IPS-15b (cell line): ENCODE data around the gene CACNA1A.

Source experiments
- H3K27me3 ChIP-seq: one replicate; pipeline ENCODE4 v1.6.1; 2013; ENCODE audit warnings: low read length; ENCODE audit not compliant: control insufficient read depth, insufficient read depth
- H3K36me3 ChIP-seq: one replicate; pipeline ENCODE4 v1.6.1; 2013; ENCODE audit warnings: low read length; ENCODE audit not compliant: control insufficient read depth, insufficient read depth
- H3K4me1 ChIP-seq: one replicate; pipeline ENCODE4 v1.6.1; 2013; ENCODE audit warnings: mild to moderate bottlenecking, low read length; ENCODE audit not compliant: control insufficient read depth, insufficient read depth
- H3K4me3 ChIP-seq: one replicate; pipeline ENCODE4 v1.5.1; 2013; ENCODE audit warnings: low read depth, low read length
- H3K9ac ChIP-seq: one replicate; pipeline ENCODE4 v1.6.1; 2013; ENCODE audit warnings: low read depth, mild to moderate bottlenecking, low read length
- H3K9me3 ChIP-seq: one replicate; pipeline ENCODE4 v1.6.1; 2013; ENCODE audit warnings: mild to moderate bottlenecking, low read length; ENCODE audit not compliant: control insufficient read depth, insufficient read depth

Gene CACNA1A

GRCh38 chr19:13526552-13526951, 20.3 kb upstream of the CACNA1A start:
- no peaks in the 10 kb centered on the region for H3K4me1 ChIP-seq

DNA sequence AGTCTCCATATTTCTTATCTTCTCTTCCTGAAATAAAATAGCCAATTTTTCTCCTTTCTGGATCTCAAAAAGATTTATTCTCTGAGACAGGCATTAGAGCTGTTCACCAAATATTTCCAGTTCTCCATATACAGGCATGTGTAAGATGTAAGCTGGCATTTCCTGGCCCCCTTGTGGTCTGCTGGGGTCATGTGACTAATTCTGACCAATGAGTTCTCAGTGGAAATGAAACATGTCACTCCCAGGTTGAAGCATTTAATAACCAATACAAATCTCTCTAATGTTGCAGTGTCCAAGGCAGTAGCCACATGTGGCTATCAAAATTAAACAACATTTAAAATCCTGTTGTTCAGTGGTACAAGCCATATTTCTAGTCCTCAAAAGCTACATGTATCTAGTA, 14.8 kb upstream of the CACNA1A start:
- Histone ChIP-seq H3K9me3 (no peaks in the 10 kb centered on the region), H3K36me3 (no peaks in the 10 kb centered on the region), H3K9ac (no peak overlapping the region), H3K4me1 (peaks cover 2% of the 10 kb centered on the region), H3K4me3 (no peak overlapping the region), H3K27me3 (no peaks in the 10 kb centered on the region)

More at GRCh38 chr19:13526552-13526951, 20.3 kb upstream of the CACNA1A start:
- Histone ChIP-seq H3K4me3 (no peak overlapping the region), H3K27me3 (no peaks in the 10 kb centered on the region), H3K9ac (no peak overlapping the region), H3K36me3 (no peaks in the 10 kb centered on the region), H3K9me3 (no peaks in the 10 kb centered on the region)

GRCh38 chr19:13511947-13512346, 5.7 kb upstream of the CACNA1A start:
- no peaks in the 10 kb centered on the region for H3K9me3 ChIP-seq
- peaks cover 30% of the 10 kb centered on the region for H3K27me3 ChIP-seq
- no peak overlapping the region for H3K4me3 ChIP-seq
- H3K36me3 ChIP-seq = no peaks in the 10 kb centered on the region
- no peak overlapping the region for H3K9ac ChIP-seq
- H3K4me1 ChIP-seq = peaks cover 9% of the 10 kb centered on the region

DNA sequence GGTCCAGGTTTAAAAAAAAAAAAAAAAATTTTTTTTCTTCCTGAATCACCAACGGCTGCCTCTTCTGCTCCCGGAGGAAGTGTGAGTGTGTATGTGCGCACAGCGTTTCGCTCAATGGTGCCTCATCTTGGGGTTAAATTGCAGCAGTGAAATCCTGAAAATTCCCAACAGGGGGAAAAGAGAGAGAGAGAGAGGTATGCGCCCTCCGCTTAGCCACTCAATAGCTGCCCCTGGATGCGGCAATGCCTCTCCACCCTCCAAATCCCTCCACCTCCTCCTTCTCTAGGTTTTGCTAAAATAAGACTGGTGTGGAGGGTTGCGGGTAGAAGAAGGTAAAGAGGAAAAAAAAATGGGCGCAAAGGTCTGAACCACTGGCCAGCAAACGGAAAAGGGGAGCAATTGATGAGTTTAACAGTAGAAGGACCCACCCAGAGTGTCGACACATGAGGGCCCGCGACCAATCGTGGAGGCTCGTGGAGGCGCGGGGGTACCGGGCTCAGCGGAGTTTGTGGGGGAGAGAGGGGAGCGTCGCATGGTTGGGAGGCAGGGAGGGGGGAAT, 853 bp upstream of the CACNA1A start:
- Histone ChIP-seq H3K36me3 (no peaks in the 10 kb centered on the region), H3K9me3 (no peaks in the 10 kb centered on the region), H3K9ac (peak overlapping the region; percentile 29), H3K4me1 (peaks cover 3% of the 10 kb centered on the region), H3K27me3 (peaks cover 35% of the 10 kb centered on the region), H3K4me3 (peak overlapping the region; percentile 68)

GRCh38 chr19:13505761-13506470, 363 bp downstream of the CACNA1A start:
- no peaks in the 10 kb centered on the region for H3K9me3 ChIP-seq
- peaks cover 33% of the 10 kb centered on the region for H3K27me3 ChIP-seq
- no peaks in the 10 kb centered on the region for H3K36me3 ChIP-seq
- peaks cover 3% of the 10 kb centered on the region for H3K4me1 ChIP-seq
- H3K4me3 ChIP-seq = peak overlapping the region; percentile 95
- peak overlapping the region; percentile 60 for H3K9ac ChIP-seq

DNA sequence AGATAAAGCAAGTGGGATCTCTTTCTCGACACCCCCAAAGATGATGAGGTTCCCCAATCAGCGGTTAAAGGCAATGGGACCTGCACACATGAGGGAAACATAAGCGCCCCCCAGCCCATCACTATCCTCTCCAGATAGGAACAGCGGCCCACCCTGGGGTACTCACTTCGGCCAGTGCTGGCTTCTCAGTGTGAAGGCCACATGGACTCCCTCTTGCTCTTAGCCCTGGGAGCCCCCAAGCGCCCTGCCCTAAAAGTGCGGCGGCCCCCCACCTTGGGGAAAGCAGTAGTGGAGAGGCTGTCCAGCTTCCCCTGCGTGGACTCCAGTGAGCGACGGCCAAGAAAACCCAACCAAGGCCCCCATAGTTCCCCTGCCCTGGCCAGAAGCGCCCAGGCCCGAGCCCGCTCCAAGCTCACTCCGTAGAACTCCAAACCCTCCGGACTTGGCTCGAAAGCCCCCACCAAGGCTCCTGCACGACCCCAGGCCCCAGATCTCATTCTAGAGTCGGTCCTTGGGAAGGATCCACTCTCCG, 1.0 kb downstream of the CACNA1A start:
- peaks cover 3% of the 10 kb centered on the region for H3K4me1 ChIP-seq
- no peaks in the 10 kb centered on the region for H3K9me3 ChIP-seq
- no peak overlapping the region for H3K9ac ChIP-seq
- peaks cover 33% of the 10 kb centered on the region for H3K27me3 ChIP-seq
- H3K36me3 ChIP-seq = no peaks in the 10 kb centered on the region
- H3K4me3 ChIP-seq = peak overlapping the region; percentile 95

DNA sequence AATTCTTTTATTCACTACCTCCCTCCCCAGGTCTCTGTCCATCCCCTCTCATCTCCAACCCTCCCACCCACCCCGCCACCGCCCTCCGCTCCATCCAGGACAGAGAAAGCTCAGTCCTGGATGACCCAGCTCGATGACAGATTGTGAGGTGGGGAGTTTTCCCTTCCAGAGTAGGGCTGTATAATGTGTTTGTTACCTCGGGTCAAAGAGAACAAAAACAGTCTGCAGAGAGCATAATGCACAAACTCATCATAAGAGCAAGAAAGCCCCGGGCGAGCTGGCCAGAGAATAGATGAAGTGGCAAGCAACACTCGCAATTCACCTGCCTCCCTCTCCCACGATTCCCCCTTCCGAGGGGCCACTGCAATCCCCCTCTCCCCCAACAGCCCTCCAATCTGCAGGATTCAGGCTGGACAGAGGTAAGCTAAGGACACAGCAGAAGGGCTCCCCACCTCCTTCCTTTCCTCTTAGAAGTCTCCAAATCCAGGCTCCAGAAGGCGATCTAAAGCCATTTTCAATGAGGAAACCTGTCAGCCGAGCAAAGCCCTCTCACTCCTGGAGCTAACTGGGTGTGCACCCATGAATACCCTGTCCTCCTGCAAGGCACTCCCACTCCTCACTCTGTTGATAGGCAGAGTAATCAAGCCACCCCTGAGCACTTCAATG, 2.6 kb downstream of the CACNA1A start:
- H3K9ac ChIP-seq = no peak overlapping the region
- no peaks in the 10 kb centered on the region for H3K9me3 ChIP-seq
- peak overlapping the region; percentile 13 for H3K4me3 ChIP-seq
- peaks cover 23% of the 10 kb centered on the region for H3K27me3 ChIP-seq
- no peaks in the 10 kb centered on the region for H3K36me3 ChIP-seq
- peaks cover 3% of the 10 kb centered on the region for H3K4me1 ChIP-seq

GRCh38 chr19:13502231-13502630, 4.0 kb downstream of the CACNA1A start:
- no peaks in the 10 kb centered on the region for H3K36me3 ChIP-seq
- H3K4me1 ChIP-seq = peaks cover 3% of the 10 kb centered on the region
- peaks cover 8% of the 10 kb centered on the region for H3K27me3 ChIP-seq
- no peaks in the 10 kb centered on the region for H3K9me3 ChIP-seq
- H3K4me3 ChIP-seq = no peak overlapping the region
- no peak overlapping the region for H3K9ac ChIP-seq

GRCh38 chr19:13499692-13500091, 6.6 kb downstream of the CACNA1A start:
- H3K9me3 ChIP-seq = no peaks in the 10 kb centered on the region
- peaks cover 3% of the 10 kb centered on the region for H3K4me1 ChIP-seq
- no peaks in the 10 kb centered on the region for H3K36me3 ChIP-seq
- H3K4me3 ChIP-seq = no peak overlapping the region
- no peak overlapping the region for H3K9ac ChIP-seq
- peaks cover 3% of the 10 kb centered on the region for H3K27me3 ChIP-seq

DNA sequence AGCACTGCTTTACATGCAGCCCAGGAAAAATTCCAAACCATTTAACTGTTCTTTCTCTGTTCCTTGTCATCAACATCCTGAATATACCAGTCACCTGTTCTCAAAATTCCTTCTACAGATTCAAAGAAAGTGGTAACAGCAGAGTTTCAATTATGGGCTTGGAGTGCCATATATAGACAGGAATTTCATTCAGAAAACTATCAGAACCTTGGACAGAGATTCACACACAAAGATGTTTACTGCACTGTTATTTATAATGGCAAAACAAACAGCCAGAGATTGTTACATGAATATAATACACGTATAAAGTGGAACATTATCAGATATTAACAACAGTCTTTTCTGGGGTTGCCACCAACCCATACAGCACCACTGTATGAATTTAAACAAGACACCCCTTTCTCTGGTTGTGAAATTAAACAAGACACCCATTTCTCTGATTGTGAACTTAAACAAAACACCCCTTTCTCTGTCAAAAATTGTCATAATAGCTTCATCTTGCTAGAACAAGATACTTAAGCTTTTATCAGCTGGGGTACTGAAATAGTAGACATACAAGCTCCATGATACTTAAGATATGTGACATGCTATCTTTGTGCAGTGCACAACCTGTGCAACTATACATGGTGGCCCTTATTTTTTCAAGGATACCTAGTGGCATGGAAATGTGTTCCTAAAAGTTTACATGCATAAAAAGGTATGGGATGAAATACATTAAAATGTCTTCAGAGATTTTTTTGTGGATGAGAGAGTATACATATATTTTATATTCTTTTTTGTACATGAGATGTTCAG, 12.6 kb downstream of the CACNA1A start:
- peaks cover 2% of the 10 kb centered on the region for H3K4me1 ChIP-seq
- no peak overlapping the region for H3K4me3 ChIP-seq
- H3K27me3 ChIP-seq = no peaks in the 10 kb centered on the region
- H3K36me3 ChIP-seq = no peaks in the 10 kb centered on the region
- no peak overlapping the region for H3K9ac ChIP-seq
- H3K9me3 ChIP-seq = no peaks in the 10 kb centered on the region

DNA sequence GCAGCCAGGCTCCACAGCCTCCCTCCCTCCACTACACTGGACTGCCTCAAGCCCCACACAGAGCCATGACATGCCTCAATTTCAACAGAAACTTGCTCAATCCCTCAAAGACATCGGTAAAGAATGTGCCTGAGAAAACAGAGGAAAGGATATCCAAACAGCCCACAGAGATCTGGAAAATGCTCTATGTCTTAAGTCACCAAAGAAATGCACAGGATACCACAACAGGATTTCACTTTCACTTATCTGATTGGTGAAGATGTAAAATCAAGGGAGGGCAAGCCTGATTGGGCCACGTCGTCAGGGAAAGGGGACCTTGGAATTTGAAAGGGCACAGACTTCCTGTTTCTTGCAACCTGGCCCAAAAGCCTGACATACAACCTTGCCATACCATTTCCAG, 14.2 kb downstream of the CACNA1A start:
- Histone ChIP-seq H3K27me3 (no peaks in the 10 kb centered on the region), H3K4me1 (peaks cover 2% of the 10 kb centered on the region), H3K36me3 (no peaks in the 10 kb centered on the region), H3K9ac (no peak overlapping the region), H3K4me3 (no peak overlapping the region), H3K9me3 (no peaks in the 10 kb centered on the region)
